Keratinocyte (primary cell): ENCODE measurements around the gene CCNO. TPM values are rescaled to one million over a fixed set of nuclear protein-coding genes. Genes with fewer than 3 reads are reported as not detected.

Experiments
- DNase-seq: peaks from one replicate; pipeline ENCODE4 v3.0.0-alpha.2; 2011; ENCODE audit warnings: low read depth, missing footprints, low spot score
- FAIRE-seq: peaks from 2 replicates; lab custom pipeline; 2011; peaks lifted over from hg19 to GRCh38; lab: Jason Lieb, UNC
- H2AFZ ChIP-seq: 2 replicates; pipeline ENCODE4 v1.6.0; 2012; ENCODE audit warnings: low read length, control low read depth, inconsistent platforms; ENCODE audit not compliant: control insufficient read depth
- H3K27ac ChIP-seq: 2 replicates; pipeline ENCODE4 v1.5.1; 2011; ENCODE audit warnings: low read length; ENCODE audit not compliant: control insufficient read depth, insufficient read depth
- H3K27me3 ChIP-seq: 3 replicates; pipeline ENCODE4 v1.6.0; 2011; ENCODE audit warnings: low read length; ENCODE audit not compliant: control insufficient read depth, insufficient read depth; ENCODE audit errors: extremely low read depth
- H3K36me3 ChIP-seq, 2 experiments: 2 replicates in 1 of 2; 3 replicates in 1 of 2; pipeline ENCODE4 v1.5.1; 2011; ENCODE audit warnings: low read length in 2 of 2, mild to moderate bottlenecking in 1 of 2; ENCODE audit not compliant: control insufficient read depth in 2 of 2, insufficient read depth in 2 of 2; ENCODE audit errors: extremely low read depth in 1 of 2
- H3K4me1 ChIP-seq: 3 replicates; pipeline ENCODE4 v1.5.1; 2011; ENCODE audit warnings: low read length; ENCODE audit not compliant: control insufficient read depth, insufficient read depth; ENCODE audit errors: extremely low read depth
- H3K4me2 ChIP-seq: 3 replicates; pipeline ENCODE4 v1.6.0; 2011; ENCODE audit warnings: low read depth, low read length; ENCODE audit not compliant: control insufficient read depth, insufficient read depth; ENCODE audit errors: extremely low read depth
- H3K4me3 ChIP-seq, 3 experiments: fragments of 200-600 bp in 1 of 3; sonication (generic) in 1 of 3; 2 replicates in 2 of 3; 3 replicates in 1 of 3; pipeline ENCODE4 v1.5.1; 2011 to 2016; ENCODE audit warnings: low read length in 3 of 3, mild to moderate bottlenecking in 3 of 3, control low read depth in 2 of 3, inconsistent platforms in 1 of 3, low read depth in 1 of 3, mixed read lengths in 1 of 3, mixed run types in 1 of 3, moderate library complexity in 1 of 3; ENCODE audit not compliant: control insufficient read depth in 2 of 3, insufficient read depth in 2 of 3; ENCODE audit errors: extremely low read depth in 1 of 3
- H3K79me2 ChIP-seq: 2 replicates; pipeline ENCODE4 v1.6.0; 2012; ENCODE audit warnings: low read length; ENCODE audit not compliant: control insufficient read depth, insufficient read depth
- H3K9ac ChIP-seq: 3 replicates; pipeline ENCODE4 v1.6.0; 2011; ENCODE audit warnings: low read length; ENCODE audit not compliant: control insufficient read depth, insufficient read depth; ENCODE audit errors: extremely low read depth
- H3K9me1 ChIP-seq: 3 replicates; pipeline ENCODE4 v1.6.0; 2011; ENCODE audit warnings: low read length; ENCODE audit not compliant: control insufficient read depth, insufficient read depth; ENCODE audit errors: extremely low read depth
- H3K9me3 ChIP-seq: 2 replicates; pipeline ENCODE4 v1.5.1; 2012; ENCODE audit warnings: low read depth, low read length; ENCODE audit not compliant: control insufficient read depth
- H4K20me1 ChIP-seq: 3 replicates; pipeline ENCODE4 v1.6.0; 2011; ENCODE audit warnings: low read length; ENCODE audit not compliant: control insufficient read depth, insufficient read depth; ENCODE audit errors: extremely low read depth
- CTCF ChIP-seq, 3 experiments: IDR thresholded peaks in 1 of 3; conservative IDR thresholded peaks in 1 of 3; optimal IDR thresholded peaks in 1 of 3; 2 replicates in 2 of 3; 3 replicates in 1 of 3; pipeline versions ENCODE3 to v1.5.1; 2011; ENCODE audit warnings: low read length in 3 of 3, mild to moderate bottlenecking in 3 of 3, moderate library complexity in 2 of 3, control low read depth in 1 of 3, inconsistent platforms in 1 of 3; ENCODE audit not compliant: insufficient read depth in 2 of 3; ENCODE audit errors: extremely low read depth in 1 of 3
- EZH2 ChIP-seq: IDR thresholded peaks from one replicate; pipeline ENCODE4 v1.6.1; 2012; ENCODE audit warnings: inconsistent platforms, mild to moderate bottlenecking, low read length, moderate library complexity
- dilution Hi-C: fragments of 300-500 bp; cut with MboI; formaldehyde crosslinking; loops from one replicate; pipeline ENCODE4 v1.7.0; 2020; ENCODE audit warnings: low sequenced_read_pairs; ENCODE audit not compliant: extremely low pct_ligation_motif_present
- polyA minus RNA-seq, 3 experiments: library from RNA; depleted of rRNA, polyadenylated mRNA; stranded (reverse); fragments of >200 nt; gene quantifications; 1 replicate in 1 of 3; 2 replicates in 1 of 3; 3 replicates in 1 of 3; pipeline ENCODE4 v1.2.3, GENCODE V29; 2011
- polyA plus RNA-seq, 5 experiments: library from polyadenylated mRNA; depleted of rRNA in 3 of 5; stranded (reverse) in 3 of 5; stranded (forward) in 1 of 5; unstranded in 1 of 5; fragments of >200 nt; gene quantifications; 1 replicate in 1 of 5; 2 replicates in 3 of 5; 3 replicates in 1 of 5; pipeline versions ENCODE4 v1.2.1 to v1.2.3, GENCODE V29; 2011 to 2012; ENCODE audit warnings: missing spikeins in 2 of 5, low read depth in 1 of 5, low replicate concordance in 1 of 5

Gene CCNO, protein sequence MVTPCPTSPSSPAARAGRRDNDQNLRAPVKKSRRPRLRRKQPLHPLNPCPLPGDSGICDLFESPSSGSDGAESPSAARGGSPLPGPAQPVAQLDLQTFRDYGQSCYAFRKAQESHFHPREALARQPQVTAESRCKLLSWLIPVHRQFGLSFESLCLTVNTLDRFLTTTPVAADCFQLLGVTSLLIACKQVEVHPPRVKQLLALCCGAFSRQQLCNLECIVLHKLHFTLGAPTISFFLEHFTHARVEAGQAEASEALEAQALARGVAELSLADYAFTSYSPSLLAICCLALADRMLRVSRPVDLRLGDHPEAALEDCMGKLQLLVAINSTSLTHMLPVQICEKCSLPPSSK
- polyA plus RNA-seq (0.42 to 0.94 TPM (median 0.48 TPM) in 3 replicates), polyA minus RNA-seq (0.13 to 0.56 TPM (median 0.30 TPM) in 3 replicates)
- 0.19 TPM for polyA plus RNA-seq (2011; ENCODE audit: low read depth)
- polyA plus RNA-seq (2011; cell fraction: cytosol; rRNA removed): 0.53 and 0.73 TPM in 2 replicates
- 1.6 and 2.2 TPM in 2 replicates for polyA plus RNA-seq (2011; cell fraction: nucleus; rRNA removed)
- polyA plus RNA-seq (2012; ENCODE audit: low replicate concordance): 1.2 and 2.8 TPM in 2 replicates
- polyA minus RNA-seq (2011; cell fraction: cytosol; rRNA and poly(A)+ RNA removed): not detected
- polyA minus RNA-seq (2011; cell fraction: nucleus; rRNA and poly(A)+ RNA removed): 0.70 and 0.74 TPM in 2 replicates

GRCh38 chr5:55232985-55233928 lies at the start of gene CCNO:
CCNO (minus strand) TSS chr5:55233608; CDS start chr5:55233523, 85 bp downstream.
- peak within 1 kb of the TSS; percentile 71 for H3K9ac ChIP-seq

DNA sequence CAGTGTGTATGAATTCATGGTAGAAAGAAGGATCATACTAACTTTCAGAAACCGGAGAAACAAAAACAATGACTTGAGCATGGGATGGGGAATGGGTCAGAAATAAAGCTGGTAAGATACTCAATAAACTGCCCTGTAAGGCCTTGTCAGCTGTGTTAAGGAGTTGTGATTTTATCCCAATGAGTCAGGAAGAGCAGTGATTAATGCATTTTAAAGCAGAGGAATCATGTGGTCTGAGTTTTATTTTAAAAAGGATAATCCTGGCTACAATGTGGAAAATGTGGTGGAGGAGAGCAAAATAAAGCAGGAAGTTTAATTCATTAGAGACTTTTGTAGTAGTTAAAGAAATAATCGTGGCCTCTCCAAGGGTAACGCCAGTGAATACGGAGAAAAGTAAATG lies 45.4 kb upstream of the CCNO start:
- H3K9me3 ChIP-seq: no peaks in the 10 kb centered on the region
- TF ChIP-seq EZH2 (no peak), CTCF (optimal IDR thresholded peaks at IDR 0.05 in 1 of 3, IDR thresholded peaks at IDR 0.05 in 1 of 3, conservative IDR thresholded peaks at IDR 0.05 in 1 of 3; ENCODE audit: extremely low read depth in 1 of 3, insufficient read depth in 2 of 3, low read length in 3 of 3) (no peak)
- no peaks in the 10 kb centered on the region for H3K9me1 ChIP-seq
- FAIRE-seq (no peak), DNase-seq (no peak)
- no peak overlapping the region for H2AFZ ChIP-seq
- H3K4me3 ChIP-seq: no peak overlapping the region
- dilution Hi-C loops: no loop called here
- no peaks in the 10 kb centered on the region for H3K27me3 ChIP-seq
- no peak overlapping the region for H3K27ac ChIP-seq
- no peak overlapping the region for H3K4me2 ChIP-seq
- no peaks in the 10 kb centered on the region for H3K4me1 ChIP-seq
- H3K36me3 ChIP-seq: peaks cover 10 to 19% of the 10 kb centered on the region in 2 experiments
- no peaks in the 10 kb centered on the region for H4K20me1 ChIP-seq
- no peaks in the 10 kb centered on the region for H3K79me2 ChIP-seq
- H3K9ac ChIP-seq: no peak overlapping the region

More at GRCh38 chr5:55232985-55233928, at the start of gene CCNO:
- dilution Hi-C loops: no loop called here
- peaks cover 15% of the 10 kb centered on the region for H3K4me1 ChIP-seq
- FAIRE-seq (no peak), DNase-seq (no peak)
- peak within 1 kb of the TSS; percentile 69 to 92 (median 84) for H3K4me3 ChIP-seq
- H3K27me3 ChIP-seq: peaks cover 17% of the 10 kb centered on the region
- no peaks in the 10 kb centered on the region for H3K9me3 ChIP-seq
- peak within 1 kb of the TSS; percentile 52 for H3K27ac ChIP-seq
- H4K20me1 ChIP-seq: no peaks in the 10 kb centered on the region
- peak within 1 kb of the TSS; percentile 91 for H3K4me2 ChIP-seq
- peak within 1 kb of the TSS; percentile 94 for H2AFZ ChIP-seq
- no peaks in the 10 kb centered on the region for H3K79me2 ChIP-seq
- no peaks in the 10 kb centered on the region for H3K9me1 ChIP-seq
- TF ChIP-seq CTCF (optimal IDR thresholded peaks at IDR 0.05 in 1 of 3, IDR thresholded peaks at IDR 0.05 in 1 of 3, conservative IDR thresholded peaks at IDR 0.05 in 1 of 3; ENCODE audit: extremely low read depth in 1 of 3, insufficient read depth in 2 of 3, low read length in 3 of 3): peak in 2 of 3 experiments; percentile 23 to 25
- no peak for TF ChIP-seq EZH2
- H3K36me3 ChIP-seq: peaks cover 0 to 2% of the 10 kb centered on the region in 2 experiments
